Prostate gland (tissue), 2 donors: ENCODE measurements around the gene CD320. TPM values are rescaled to one million over a fixed set of nuclear protein-coding genes. Genes with fewer than 3 reads are reported as not detected.
"Not testable (repeated sequence)": the region's sequence is repeated elsewhere in the genome, so short reads cannot be mapped to it uniquely, and the experiment has no call there.

ENCODE experiments used
- DNase-seq: peaks from one replicate; pipeline ENCODE4 v3.0.0-alpha.2; 2019; ENCODE audit warnings: low spot score
- H3K27ac ChIP-seq, 2 donors: fragments of 200-600 bp; sonication (generic); 2 replicates each; pipeline ENCODE4 v1.5.1; 2017 to 2019
- H3K27me3 ChIP-seq: fragments of 200-600 bp; sonication (generic); replicated peaks from 2 replicates; pipeline ENCODE4 v1.5.1; 2019; ENCODE audit not compliant: insufficient read depth
- H3K36me3 ChIP-seq, 2 donors: fragments of 200-600 bp; sonication (generic); 1 replicate in 1 of 2; 2 replicates in 1 of 2; pipeline versions ENCODE4 v1.5.1 to v1.8.1; 2017 to 2019
- H3K4me1 ChIP-seq: fragments of 200-600 bp; sonication (generic); replicated peaks from 2 replicates; pipeline ENCODE4 v1.5.1; 2019
- H3K4me3 ChIP-seq, 2 donors: fragments of 200-600 bp; sonication (generic); 2 replicates each; pipeline ENCODE4 v1.5.1; 2017 to 2019
- H3K9me3 ChIP-seq: fragments of 200-600 bp; sonication (generic); 2 replicates; pipeline ENCODE4 v1.5.1; 2017
- CTCF ChIP-seq, 4 experiments: fragments of 200-600 bp in 2 of 4; fragments of 450-650 bp in 2 of 4; sonication (generic) in 2 of 4; IDR thresholded peaks; 1 replicate in 3 of 4; 2 replicates in 1 of 4; pipeline ENCODE4 v1.5.1; 2016 to 2019; ENCODE audit warnings: antibody characterized with exemption in 4 of 4, mild to moderate bottlenecking in 2 of 4, moderate library complexity in 2 of 4
- POLR2A ChIP-seq: fragments of 450-650 bp; IDR thresholded peaks from one replicate; pipeline ENCODE4 v1.6.1; 2016; ENCODE audit warnings: antibody characterized with exemption, mild to moderate bottlenecking
- POLR2AphosphoS5 ChIP-seq: sonication (generic); formaldehyde crosslinking; IDR thresholded peaks from one replicate; pipeline ENCODE4 v1.6.1; 2017; ENCODE audit warnings: antibody characterized with exemption
- WGBS: methylation state at CpG from one replicate; pipeline ENCODE4 v1.1.5; 2018; 5-methylcytosine and 5-hydroxymethylcytosine counted together
- intact Hi-C: fragments of 100-400 bp; cut with DNase I; formaldehyde crosslinking; loops from one replicate; pipeline ENCODE4 v1.14.2; 2022
- total RNA-seq, 2 donors: library from RNA; depleted of rRNA; stranded (reverse); fragments of >200 nt; gene quantifications; one replicate each; pipeline ENCODE4 v1.1.0, GENCODE V29; 2016

The CD320 gene
- total RNA-seq, 2 donors from 2014 or later, result 50.8 to 91.4 TPM

- Histone ChIP-seq H3K27me3 (no peaks in the 10 kb centered on the region), H3K4me3 (no peak overlapping the region), H3K27ac (no peak overlapping the region), H3K9me3 (no peaks in the 10 kb centered on the region), H3K36me3 (no peaks in the 10 kb centered on the region), H3K4me1 (peaks cover under 1% of the 10 kb centered on the region)
- DNase-seq, result peak; percentile 3
- WGBS, result 73% methylated on average over 11 of the region's 11 CpGs
- TF ChIP-seq POLR2AphosphoS5 (no peak), POLR2A (no peak), CTCF (IDR thresholded peaks at IDR 0.05) (no peak)
- intact Hi-C loops, result no loop called here
These were observed 5.8 kb downstream of the CD320 start for GRCh38 chr19:8302357-8302691.

- intact Hi-C loops, H3K4me1 ChIP-seq, DNase-seq, H3K27ac ChIP-seq, H3K27me3 ChIP-seq, H3K36me3 ChIP-seq, H3K4me3 ChIP-seq, H3K9me3 ChIP-seq: not testable (repeated sequence)
- no CpG with 5 or more reads among the region's 9 CpGs for WGBS
These were observed 16.8 kb downstream of the CD320 start for GRCh38 chr19:8291337-8291736.

- H3K9me3 ChIP-seq, H3K27ac ChIP-seq, intact Hi-C loops, DNase-seq, H3K4me1 ChIP-seq, H3K36me3 ChIP-seq, H3K4me3 ChIP-seq, H3K27me3 ChIP-seq: not testable (repeated sequence)
- no CpG with 5 or more reads among the region's 9 CpGs for WGBS
These were observed 31.6 kb downstream of the CD320 start for GRCh38 chr19:8276508-8276907.

GRCh38 chr19:8269724-8270123, 38.4 kb downstream of the CD320 start:
- WGBS, result 88% methylated on average over 3 of the region's 3 CpGs
- intact Hi-C loops, result no loop called here
- DNase-seq, result no peak

GRCh38 chr19:8265872-8266271, 42.3 kb downstream of the CD320 start:
- no peak overlapping the region for H3K27ac ChIP-seq
- TF ChIP-seq POLR2A (no peak), POLR2AphosphoS5 (no peak), CTCF (IDR thresholded peaks at IDR 0.05) (no peak)
- intact Hi-C loops, result no loop called here
- H3K4me1 ChIP-seq, result no peaks in the 10 kb centered on the region
- WGBS, result 90% methylated on average over 3 of the region's 3 CpGs
- no peak overlapping the region for H3K4me3 ChIP-seq
- no peaks in the 10 kb centered on the region for H3K27me3 ChIP-seq
- no peak for DNase-seq
- no peaks in the 10 kb centered on the region for H3K9me3 ChIP-seq
- no peaks in the 10 kb centered on the region for H3K36me3 ChIP-seq

More at GRCh38 chr19:8269724-8270123, 38.4 kb downstream of the CD320 start:
- Histone ChIP-seq H3K4me1 (no peaks in the 10 kb centered on the region), H3K36me3 (no peaks in the 10 kb centered on the region), H3K27ac (no peak overlapping the region), H3K27me3 (no peaks in the 10 kb centered on the region), H3K4me3 (no peak overlapping the region), H3K9me3 (no peaks in the 10 kb centered on the region)
- TF ChIP-seq CTCF (IDR thresholded peaks at IDR 0.05) (no peak), POLR2A (no peak), POLR2AphosphoS5 (no peak)

- H3K27me3 ChIP-seq, DNase-seq, H3K4me1 ChIP-seq, H3K9me3 ChIP-seq, H3K36me3 ChIP-seq, H3K4me3 ChIP-seq, H3K27ac ChIP-seq, intact Hi-C loops: not testable (repeated sequence)
- 88% methylated on average over 4 of the region's 4 CpGs for WGBS
These were observed 43.9 kb downstream of the CD320 start for GRCh38 chr19:8264248-8264647.
